ENCODE data around the gene DCC.

Gene DCC

GRCh38 chr18:52402814-52403213 is 62.8 kb downstream of the DCC start:
- Histone ChIP-seq H2AFZ (ENCODE audit: low read depth) (no peak overlapping the region), H3K4me2 (peak overlapping the region; percentile 40), H3K79me2 (ENCODE audit: insufficient read depth, low read depth) (no peaks in the 10 kb centered on the region; the same call in 1 of the 2 replicates), H3K4me3 (IDR thresholded peaks at IDR 0.05; ENCODE audit: insufficient read depth, low read depth, low read length) (no peak overlapping the region), H3K27me3 (ENCODE audit: insufficient read depth, low read depth) (no peaks in the 10 kb centered on the region), H3K9ac (no peak overlapping the region), H3K36me3 (ENCODE audit: insufficient read depth) (no peaks in the 10 kb centered on the region), H4K20me1 (ENCODE audit: insufficient read depth) (no peaks in the 10 kb centered on the region), H3K27ac (no peak overlapping the region), H3K4me1 (ENCODE audit: low read depth, poor library complexity, severe bottlenecking) (peaks cover 57% of the 10 kb centered on the region)
- TF ChIP-seq CTCF (conservative IDR thresholded peaks at IDR 0.05; ENCODE audit: low read depth, low read length) = no peak

- peak overlapping the region; percentile 40 for H3K4me2 ChIP-seq
Measured at GRCh38 chr18:52403291-52404021, 63.5 kb downstream of the DCC start.

DNA sequence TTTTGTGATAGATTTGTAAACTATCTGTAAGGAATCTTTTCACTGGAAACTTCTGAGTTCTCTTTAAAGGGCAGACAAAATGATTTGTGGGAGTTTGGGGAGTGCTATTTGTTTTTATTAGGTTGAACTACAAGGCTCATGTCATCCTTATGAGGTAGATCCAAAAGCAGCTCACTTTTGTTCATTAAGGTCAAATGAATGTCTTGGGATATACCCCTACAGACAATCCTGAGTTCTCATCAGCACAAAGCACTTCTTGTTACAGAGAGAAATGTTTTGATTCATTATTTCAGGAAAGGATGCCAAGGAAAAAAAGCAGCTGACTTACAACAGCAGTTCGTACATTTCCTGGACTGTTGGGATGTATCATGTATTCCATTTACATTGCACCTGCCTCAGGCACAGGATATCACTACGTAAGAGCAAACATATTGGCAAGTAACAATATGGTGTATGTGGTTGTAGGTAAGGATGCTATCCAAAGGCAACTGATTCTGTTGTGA is 68.9 kb downstream of the DCC start:
- no peak for TF ChIP-seq CTCF (conservative IDR thresholded peaks at IDR 0.05; ENCODE audit: low read depth, low read length)
- Histone ChIP-seq H3K9ac (peak overlapping the region; percentile 41; the same call in 1 of the 2 replicates), H2AFZ (ENCODE audit: low read depth) (peak overlapping the region; percentile 45; the same call in 1 of the 2 replicates), H3K27ac (peak overlapping the region; percentile 55), H4K20me1 (ENCODE audit: insufficient read depth) (no peaks in the 10 kb centered on the region), H3K27me3 (ENCODE audit: insufficient read depth, low read depth) (no peaks in the 10 kb centered on the region), H3K36me3 (ENCODE audit: insufficient read depth) (no peaks in the 10 kb centered on the region), H3K4me2 (peak overlapping the region; percentile 47; the same call in 1 of the 2 replicates), H3K4me3 (IDR thresholded peaks at IDR 0.05; ENCODE audit: insufficient read depth, low read depth, low read length) (no peak overlapping the region), H3K79me2 (ENCODE audit: insufficient read depth, low read depth) (no peaks in the 10 kb centered on the region), H3K4me1 (ENCODE audit: low read depth, poor library complexity, severe bottlenecking) (peaks cover 24% of the 10 kb centered on the region)

More at GRCh38 chr18:52403291-52404021, 63.5 kb downstream of the DCC start:
- Histone ChIP-seq H2AFZ (ENCODE audit: low read depth) (no peak overlapping the region), H3K4me3 (IDR thresholded peaks at IDR 0.05; ENCODE audit: insufficient read depth, low read depth, low read length) (no peak overlapping the region), H3K27me3 (ENCODE audit: insufficient read depth, low read depth) (no peaks in the 10 kb centered on the region), H3K36me3 (ENCODE audit: insufficient read depth) (no peaks in the 10 kb centered on the region), H3K79me2 (ENCODE audit: insufficient read depth, low read depth) (no peaks in the 10 kb centered on the region), H3K4me1 (ENCODE audit: low read depth, poor library complexity, severe bottlenecking) (peaks cover 51% of the 10 kb centered on the region), H3K27ac (no peak overlapping the region), H4K20me1 (ENCODE audit: insufficient read depth) (no peaks in the 10 kb centered on the region), H3K9ac (no peak overlapping the region)
- TF ChIP-seq CTCF (conservative IDR thresholded peaks at IDR 0.05; ENCODE audit: low read depth, low read length) = no peak

DNA sequence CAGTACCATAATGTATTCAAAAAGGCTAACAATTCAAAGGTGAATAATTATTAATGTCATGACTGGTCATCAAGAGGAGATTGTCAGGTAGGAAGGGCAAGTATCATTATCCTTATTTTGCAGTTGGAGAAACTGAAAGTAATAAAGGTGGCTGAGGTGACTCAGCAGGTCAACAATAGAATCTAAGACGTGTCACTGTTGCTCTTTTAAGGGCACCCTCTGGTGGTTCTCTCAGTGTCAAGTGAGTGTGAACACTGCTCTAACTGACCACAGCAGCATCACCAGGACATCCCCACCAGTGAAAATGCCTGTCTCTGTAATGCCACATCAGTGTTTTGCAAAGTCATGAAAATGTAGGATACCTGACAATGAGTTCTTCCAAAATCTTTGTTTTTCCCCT is 69.7 kb downstream of the DCC start:
- Histone ChIP-seq H3K4me3 (IDR thresholded peaks at IDR 0.05; ENCODE audit: insufficient read depth, low read depth, low read length) (no peak overlapping the region), H4K20me1 (ENCODE audit: insufficient read depth) (no peaks in the 10 kb centered on the region), H3K79me2 (ENCODE audit: insufficient read depth, low read depth) (no peaks in the 10 kb centered on the region), H2AFZ (ENCODE audit: low read depth) (peak overlapping the region; percentile 45), H3K27ac (peak overlapping the region; percentile 55), H3K4me2 (peak overlapping the region; percentile 47), H3K9ac (peak overlapping the region; percentile 41), H3K27me3 (ENCODE audit: insufficient read depth, low read depth) (no peaks in the 10 kb centered on the region), H3K4me1 (ENCODE audit: low read depth, poor library complexity, severe bottlenecking) (peaks cover 23% of the 10 kb centered on the region), H3K36me3 (ENCODE audit: insufficient read depth) (no peaks in the 10 kb centered on the region)
- TF ChIP-seq CTCF (conservative IDR thresholded peaks at IDR 0.05; ENCODE audit: low read depth, low read length) = peak; percentile 60

Data from KMS-11 (cell line).